ENCODE measurements around the gene TMEM18.

The TMEM18 gene

DNA sequence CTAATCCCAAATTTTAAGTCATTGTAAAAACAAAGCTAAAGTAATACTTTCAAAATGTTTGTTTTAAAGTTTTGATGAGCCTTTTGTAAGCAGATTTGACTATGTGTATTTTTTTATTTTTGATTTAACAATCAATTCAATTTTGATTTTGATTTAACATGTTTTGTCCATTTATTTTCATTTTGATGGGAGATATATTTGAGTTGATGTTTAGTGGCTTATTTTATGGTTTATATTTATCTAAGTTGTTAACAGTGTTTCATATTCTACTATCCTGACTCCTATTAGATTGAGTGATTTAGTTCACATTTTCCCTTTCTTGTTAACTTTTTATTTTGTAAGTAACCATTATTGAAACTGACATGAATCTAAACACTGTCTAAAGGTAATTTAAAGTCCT is 44.7 kb downstream of the TMEM18 start:
- no peak for DNase-seq

DNA sequence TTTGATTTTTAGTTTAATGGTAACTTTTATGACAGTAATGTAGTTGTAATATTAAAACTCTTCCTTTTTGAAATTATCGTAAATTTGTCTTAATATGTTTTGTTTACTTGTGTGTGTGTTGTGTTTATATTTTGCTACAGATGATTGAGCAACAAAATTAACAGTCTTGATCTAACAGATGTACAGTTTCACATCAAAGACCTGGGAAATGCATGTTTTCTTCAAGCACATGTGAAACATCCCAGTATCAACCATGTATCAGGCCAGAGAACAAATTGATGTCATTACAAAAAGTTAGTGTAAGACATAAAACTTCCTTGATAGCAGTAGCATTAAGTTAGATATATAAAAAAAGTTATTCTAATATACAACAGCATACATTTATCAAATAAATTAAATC is 45.5 kb downstream of the TMEM18 start:
- no peak for DNase-seq

DNA sequence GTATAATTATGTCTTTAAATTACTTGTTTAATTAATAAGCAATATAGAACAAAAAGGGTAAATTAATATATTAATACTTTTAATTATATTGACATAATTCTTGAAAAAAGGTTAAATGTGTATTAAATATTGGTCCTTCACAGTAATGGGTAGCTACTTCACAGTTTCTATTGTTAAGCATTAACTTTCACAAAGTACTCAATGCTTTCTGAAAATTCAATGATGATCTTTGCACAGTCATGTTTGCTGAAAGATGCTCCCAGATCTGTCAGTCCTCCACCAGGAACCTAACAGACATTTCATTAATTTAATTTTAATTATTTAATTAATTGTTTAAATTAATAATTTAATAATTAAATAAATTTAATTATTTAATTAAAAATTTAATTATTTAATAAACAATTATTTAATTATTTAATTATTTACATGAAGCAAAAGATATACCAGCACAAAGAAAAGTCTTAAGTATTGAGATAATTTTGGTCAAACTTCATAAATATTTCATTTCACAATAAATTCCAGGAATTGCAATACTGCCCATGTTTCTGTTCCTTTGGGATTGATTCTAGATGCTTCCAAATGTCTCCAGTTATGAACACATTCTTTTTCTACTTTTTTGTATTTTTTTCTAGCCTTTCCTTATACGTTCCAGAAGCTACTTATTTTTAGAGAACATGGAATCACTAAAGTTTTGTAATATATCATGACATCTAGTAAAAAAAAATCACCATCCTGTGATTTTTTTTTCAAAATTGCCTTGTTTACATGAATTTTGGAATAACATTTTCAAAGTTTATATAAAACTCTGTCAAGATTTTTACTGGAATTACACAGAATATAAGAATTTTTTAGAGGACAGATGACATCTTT is 46.5 kb downstream of the TMEM18 start:
- no peak for DNase-seq

- DNase-seq: no peak
These were observed 47.2 kb downstream of the TMEM18 start for GRCh38 chr2:629961-630360.

DNA sequence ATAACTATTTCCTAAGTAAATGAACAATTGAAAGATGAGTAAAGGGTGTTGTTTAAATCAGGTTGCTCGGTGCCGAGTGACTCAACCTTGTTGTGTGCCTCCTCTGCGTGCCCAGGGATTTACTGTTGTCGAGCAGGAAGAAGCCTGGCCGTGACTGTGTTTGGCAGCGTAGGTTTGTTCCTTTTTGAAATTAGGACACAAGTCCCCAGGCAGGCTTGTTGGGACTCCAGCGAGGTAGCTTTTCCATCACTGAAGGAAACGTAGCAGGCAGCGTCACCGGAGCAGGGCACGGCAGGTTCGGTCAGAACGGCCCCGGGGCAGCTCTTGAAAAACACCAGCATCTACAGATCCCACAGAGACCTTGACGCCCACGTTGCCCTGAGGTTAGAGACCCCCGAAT is 48.6 kb downstream of the TMEM18 start:
- no peak for DNase-seq

- DNase-seq: no peak
These were observed 49.2 kb downstream of the TMEM18 start for GRCh38 chr2:627926-628560.

- DNase-seq: no peak
These were observed 49.9 kb downstream of the TMEM18 start for GRCh38 chr2:627340-627709.

GRCh38 chr2:626491-627339 is 50.5 kb downstream of the TMEM18 start:
- no peak for DNase-seq

DNA sequence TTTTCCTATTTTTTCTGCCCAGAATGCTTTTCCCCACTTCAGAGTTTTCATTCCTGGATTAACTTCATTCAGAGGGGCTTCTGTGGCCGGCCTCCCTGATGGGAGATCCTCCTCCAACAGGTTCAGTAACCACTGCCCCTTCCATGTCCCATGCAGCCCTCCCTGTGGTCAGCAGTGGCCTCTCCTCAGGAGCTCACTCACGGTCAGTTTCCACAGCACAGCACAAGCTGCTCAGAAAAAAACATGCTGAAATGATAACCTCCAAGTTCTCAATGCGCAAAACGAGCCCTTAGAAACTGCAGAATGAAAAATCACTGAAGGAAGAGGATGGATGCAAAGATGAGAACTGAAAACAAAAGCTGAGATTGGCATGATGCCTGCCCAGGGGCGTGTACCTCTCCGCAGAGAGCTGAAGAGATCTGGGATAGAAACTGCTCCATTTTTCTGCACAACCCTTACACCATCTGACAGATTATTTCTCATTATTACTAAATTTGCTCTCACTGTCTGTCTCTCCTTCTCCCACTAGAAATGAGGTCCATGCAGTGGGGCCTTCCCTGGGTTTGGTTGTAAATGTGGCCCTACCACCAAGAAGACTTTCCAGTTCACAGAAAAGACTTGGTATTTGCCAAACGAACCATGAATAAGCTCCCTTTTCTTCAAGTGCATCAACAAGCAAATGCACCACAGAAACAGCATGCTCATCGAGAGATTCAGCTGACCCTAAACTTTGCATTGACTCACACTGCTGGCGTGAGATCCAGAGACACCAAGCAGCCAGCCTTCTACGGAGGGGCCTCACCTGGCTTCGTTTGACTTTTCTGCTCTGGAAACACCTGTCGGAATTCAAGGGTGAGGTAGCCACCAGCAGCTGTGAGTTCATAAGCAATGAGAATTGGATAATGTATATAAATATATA is 51.5 kb downstream of the TMEM18 start:
- DNase-seq: no peak

- DNase-seq: no peak
These were observed 52.5 kb downstream of the TMEM18 start for GRCh38 chr2:624551-625347.

GRCh38 chr2:624096-624495 is 53.1 kb downstream of the TMEM18 start:
- DNase-seq: no peak

GRCh38 chr2:623130-623922 is 53.9 kb downstream of the TMEM18 start:
- no peak for DNase-seq

GRCh38 chr2:622357-622756 is 54.8 kb downstream of the TMEM18 start:
- DNase-seq: no peak

- no peak for DNase-seq
These were observed 55.7 kb downstream of the TMEM18 start for GRCh38 chr2:621303-622099.

GRCh38 chr2:620471-621302 is 56.5 kb downstream of the TMEM18 start:
- DNase-seq: no peak

GRCh38 chr2:620004-620403 is 57.2 kb downstream of the TMEM18 start:
- DNase-seq: no peak

- no peak for DNase-seq
These were observed 58.7 kb downstream of the TMEM18 start for GRCh38 chr2:618422-618990.

DNA sequence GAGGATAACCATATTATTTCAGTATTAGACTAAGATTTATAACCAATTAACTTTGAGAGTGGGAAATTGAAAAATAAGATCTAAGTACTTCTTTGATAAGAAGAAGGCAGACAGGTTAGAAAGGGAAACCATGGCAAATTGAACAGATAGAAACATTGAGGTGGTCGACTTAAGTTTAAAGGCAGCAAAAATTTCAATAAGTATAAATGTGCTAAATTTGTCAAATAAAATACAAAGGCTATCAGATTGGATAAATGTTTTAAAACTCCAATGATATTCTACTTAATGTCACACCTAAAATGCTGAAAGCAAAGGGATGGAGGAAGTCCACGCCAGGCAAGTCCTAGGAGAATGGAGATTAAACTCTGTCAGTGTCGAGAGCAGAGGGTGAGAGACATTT is 59.2 kb downstream of the TMEM18 start:
- DNase-seq: no peak

Measured in SIG-M5 (cell line).